Measurements from ENCODE around the gene RYR1. TPM values are rescaled to one million over a fixed set of nuclear protein-coding genes. Genes with fewer than 3 reads are reported as not detected.

Gene RYR1
- total RNA-seq = 1 to 10 TPM; 2.9 to 5.2 TPM
- polyA plus RNA-seq = 1 to 10 TPM; 2.8 to 7.6 TPM
- long read RNA-seq, donor 1 = 0 reads
- long read RNA-seq, donor 2 = 0 reads
- long read RNA-seq, donor 3 = 0 reads
- long read RNA-seq, donor 4 = 0 reads
- long read RNA-seq, donor 5 = 0 reads

DNA sequence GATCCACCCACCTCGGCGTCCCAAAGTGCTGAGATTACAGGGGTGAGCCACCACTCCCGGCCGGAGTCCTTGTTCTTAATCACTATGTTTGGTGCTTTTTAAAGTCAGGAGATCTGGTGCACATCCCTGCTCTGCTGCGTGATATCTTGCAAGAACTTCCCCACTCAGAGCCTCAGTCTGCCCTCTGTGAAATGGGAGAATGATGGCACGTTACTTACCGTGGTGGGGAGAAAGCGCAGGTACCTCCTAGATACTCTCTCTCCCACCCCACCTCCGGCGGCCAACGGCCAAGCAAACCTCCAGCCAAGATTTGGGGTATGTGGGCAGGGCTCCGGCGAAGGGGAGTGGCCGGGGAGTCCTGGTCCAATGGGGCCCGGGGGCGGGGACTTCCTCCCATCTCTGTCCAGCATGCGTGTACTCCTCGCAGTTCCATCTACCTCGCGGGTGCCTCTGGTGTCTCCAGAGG is at the start of gene RYR1:
TSS of gene RYR1 (plus strand) at position 424 of the 466 bp plus-strand sequence. CDS start 139 bp downstream, outside the sequence.
- WGBS, 2 donors = 15 to 16% methylated on average over 20 of the region's 20 CpGs
- TF ChIP-seq, protein P1, sequence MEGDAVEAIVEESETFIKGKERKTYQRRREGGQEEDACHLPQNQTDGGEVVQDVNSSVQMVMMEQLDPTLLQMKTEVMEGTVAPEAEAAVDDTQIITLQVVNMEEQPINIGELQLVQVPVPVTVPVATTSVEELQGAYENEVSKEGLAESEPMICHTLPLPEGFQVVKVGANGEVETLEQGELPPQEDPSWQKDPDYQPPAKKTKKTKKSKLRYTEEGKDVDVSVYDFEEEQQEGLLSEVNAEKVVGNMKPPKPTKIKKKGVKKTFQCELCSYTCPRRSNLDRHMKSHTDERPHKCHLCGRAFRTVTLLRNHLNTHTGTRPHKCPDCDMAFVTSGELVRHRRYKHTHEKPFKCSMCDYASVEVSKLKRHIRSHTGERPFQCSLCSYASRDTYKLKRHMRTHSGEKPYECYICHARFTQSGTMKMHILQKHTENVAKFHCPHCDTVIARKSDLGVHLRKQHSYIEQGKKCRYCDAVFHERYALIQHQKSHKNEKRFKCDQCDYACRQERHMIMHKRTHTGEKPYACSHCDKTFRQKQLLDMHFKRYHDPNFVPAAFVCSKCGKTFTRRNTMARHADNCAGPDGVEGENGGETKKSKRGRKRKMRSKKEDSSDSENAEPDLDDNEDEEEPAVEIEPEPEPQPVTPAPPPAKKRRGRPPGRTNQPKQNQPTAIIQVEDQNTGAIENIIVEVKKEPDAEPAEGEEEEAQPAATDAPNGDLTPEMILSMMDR (IDR thresholded peaks at IDR 0.05; ENCODE audit: control extremely low read depth, extremely low read depth) = no peak
- Histone ChIP-seq H3K4me1 (ENCODE audit: control insufficient read depth in 5 of 5, insufficient read depth in 5 of 5, low read length in 5 of 5) (no peaks in the 10 kb centered on the region), H3K27me3 (ENCODE audit: control insufficient read depth in 3 of 3, insufficient read depth in 3 of 3, low read length in 2 of 3) (peaks cover 0 to 9% (median 3%) of the 10 kb centered on the region in 3 donors), H3K36me3 (ENCODE audit: control insufficient read depth in 4 of 4, insufficient read depth in 4 of 4, low read length in 4 of 4) (no peaks in the 10 kb centered on the region), H3K9ac (ENCODE audit: insufficient read depth in 1 of 2, low read length in 2 of 2) (no peak within 1 kb of the TSS), H3K4me3 (no peak within 1 kb of the TSS), H3K27ac (ENCODE audit: low read depth in 1 of 2, low read length in 1 of 2) (no peak within 1 kb of the TSS), H3K9me3 (ENCODE audit: control insufficient read depth in 4 of 4, insufficient read depth in 3 of 4, low read length in 3 of 4) (no peaks in the 10 kb centered on the region)
- peak; percentile 72 for ATAC-seq (ENCODE audit: insufficient read depth, low FRiP score)
- peak; percentile 17 to 46 (median 30) for DNase-seq

DNA sequence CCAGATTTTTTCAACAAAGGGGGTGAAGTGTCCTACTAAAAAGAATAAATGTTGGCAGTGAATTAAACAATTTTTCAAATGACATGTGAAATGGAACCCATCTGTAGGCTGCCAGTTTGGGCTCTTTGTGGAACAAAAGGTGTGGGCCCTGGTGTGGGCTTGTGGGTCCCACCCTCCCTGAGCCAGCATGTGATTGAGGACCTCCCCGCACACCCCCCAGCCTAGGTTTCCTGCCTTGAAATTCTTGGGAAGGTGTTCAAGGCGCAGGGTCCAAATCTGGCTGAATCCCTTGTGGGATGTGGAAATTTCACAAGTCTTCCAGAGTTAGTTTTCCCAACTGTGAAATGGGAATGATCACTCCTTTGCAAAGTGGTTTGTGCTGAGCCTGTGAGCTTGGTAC is 49.7 kb upstream of the RYR1 start:
- H3K27me3 ChIP-seq (ENCODE audit: control insufficient read depth in 3 of 3, insufficient read depth in 3 of 3, low read length in 2 of 3) = peaks cover 0 to 36% (median 24%) of the 10 kb centered on the region in 3 donors
- peaks cover 0 to 18% (median 0%) of the 10 kb centered on the region in 4 donors for H3K9me3 ChIP-seq (ENCODE audit: control insufficient read depth in 4 of 4, insufficient read depth in 3 of 4, low read length in 3 of 4)
- H3K4me3 ChIP-seq = no peak overlapping the region
- H3K27ac ChIP-seq (ENCODE audit: low read depth in 1 of 2, low read length in 1 of 2) = no peak overlapping the region
- peaks cover 25 to 51% (median 34%) of the 10 kb centered on the region in 4 donors for H3K36me3 ChIP-seq (ENCODE audit: control insufficient read depth in 4 of 4, insufficient read depth in 4 of 4, low read length in 4 of 4)
- DNase-seq (no peak), ATAC-seq (ENCODE audit: insufficient read depth, low FRiP score) (no peak)
- peaks cover 0 to 18% (median 0%) of the 10 kb centered on the region in 5 donors for H3K4me1 ChIP-seq (ENCODE audit: control insufficient read depth in 5 of 5, insufficient read depth in 5 of 5, low read length in 5 of 5)
- WGBS, 2 donors = 96 to 100% methylated on average over 2 of the region's 2 CpGs
- no peak overlapping the region for H3K9ac ChIP-seq (ENCODE audit: insufficient read depth in 1 of 2, low read length in 2 of 2)
- TF ChIP-seq, protein P1 (IDR thresholded peaks at IDR 0.05; ENCODE audit: control extremely low read depth, extremely low read depth) = no peak

DNA sequence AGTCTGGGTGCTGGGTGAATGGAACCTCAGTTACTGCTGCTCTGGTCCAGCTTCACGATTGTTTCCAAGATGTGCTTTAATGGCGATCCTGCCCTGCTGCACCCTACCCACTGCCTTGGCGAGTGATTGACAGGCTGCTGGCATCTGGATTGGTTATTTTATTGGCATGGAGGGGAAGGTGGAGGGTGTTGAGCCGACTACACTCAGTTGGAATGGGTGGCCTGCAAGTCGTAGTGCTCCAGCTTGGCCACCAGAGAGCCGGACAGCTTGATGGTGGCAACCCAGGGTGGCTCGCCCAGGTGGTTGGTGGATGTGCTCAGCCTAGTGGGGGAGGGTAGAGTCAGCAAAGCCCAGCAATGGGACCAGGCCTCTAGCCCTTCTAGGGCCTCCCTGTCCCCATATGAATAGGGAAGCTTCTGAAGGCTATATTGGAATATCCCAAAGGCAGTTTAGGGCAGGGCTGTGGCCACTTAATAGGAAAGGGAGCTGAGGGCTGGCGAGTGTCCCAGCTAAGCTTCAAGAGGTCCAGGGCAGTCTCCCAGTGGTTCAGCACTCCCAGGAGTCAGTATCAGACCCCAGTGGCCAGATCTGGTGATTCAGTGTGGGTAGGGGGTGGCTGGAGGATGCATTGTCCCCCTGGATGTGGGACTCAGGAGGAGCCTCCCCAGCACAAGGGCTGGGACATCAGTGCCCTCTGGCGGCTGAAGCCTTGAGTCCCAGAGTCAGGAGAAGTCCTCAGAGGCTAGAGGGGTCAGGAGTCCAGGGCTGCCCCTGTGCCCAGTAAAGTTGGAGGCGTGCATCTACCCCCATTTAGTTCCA is 49.1 kb upstream of the RYR1 start:
- Histone ChIP-seq H3K27me3 (ENCODE audit: control insufficient read depth in 3 of 3, insufficient read depth in 3 of 3, low read length in 2 of 3) (peaks cover 0 to 42% (median 24%) of the 10 kb centered on the region in 3 donors), H3K4me3 (no peak overlapping the region), H3K9ac (ENCODE audit: insufficient read depth in 1 of 2, low read length in 2 of 2) (no peak overlapping the region), H3K9me3 (ENCODE audit: control insufficient read depth in 4 of 4, insufficient read depth in 3 of 4, low read length in 3 of 4) (peaks cover 0 to 18% (median 0%) of the 10 kb centered on the region in 4 donors), H3K4me1 (ENCODE audit: control insufficient read depth in 5 of 5, insufficient read depth in 5 of 5, low read length in 5 of 5) (peaks cover 0 to 18% (median 0%) of the 10 kb centered on the region in 5 donors), H3K27ac (ENCODE audit: low read depth in 1 of 2, low read length in 1 of 2) (no peak overlapping the region), H3K36me3 (ENCODE audit: control insufficient read depth in 4 of 4, insufficient read depth in 4 of 4, low read length in 4 of 4) (peaks cover 22 to 46% (median 32%) of the 10 kb centered on the region in 4 donors)
- 88 to 95% methylated on average over 10 of the region's 10 CpGs for WGBS, 2 donors
- no peak for DNase-seq
- TF ChIP-seq, protein P1 (IDR thresholded peaks at IDR 0.05; ENCODE audit: control extremely low read depth, extremely low read depth) = no peak
- ATAC-seq (ENCODE audit: insufficient read depth, low FRiP score) = no peak
